Heart right ventricle (tissue), 16 donors: Measurements from ENCODE around the gene MR1. TPM values are rescaled to one million over a fixed set of nuclear protein-coding genes. Genes with fewer than 3 reads are reported as not detected.

Source experiments
- ATAC-seq, 8 donors: fragments of 200-7000 bp; cut with Tn5 transposase; one replicate each; pipeline ENCODE4 v1.9.1; 2020; ENCODE audit warnings: mild to moderate bottlenecking in 8 of 8, moderate library complexity in 8 of 8, moderate number of reproducible peaks in 1 of 8
- DNase-seq, 2 donors: peaks; one replicate each; pipeline ENCODE4 v3.0.0-alpha.2; 2020
- H3K27ac ChIP-seq, 10 donors: fragments of 200-600 bp; sonication (generic) in 2 of 10; one replicate each; pipeline versions ENCODE4 v1.5.0 to v1.8.0; 2020 to 2022; ENCODE audit warnings: mild to moderate bottlenecking in 3 of 10
- H3K27me3 ChIP-seq, 7 donors: fragments of 200-600 bp; one replicate each; pipeline ENCODE4 v1.8.0; 2021 to 2022; ENCODE audit warnings: mild to moderate bottlenecking in 2 of 7
- H3K36me3 ChIP-seq, 9 donors: fragments of 200-600 bp; sonication (generic) in 1 of 9; one replicate each; pipeline versions ENCODE4 v1.5.0 to v1.8.0; 2020 to 2022; ENCODE audit warnings: mild to moderate bottlenecking in 2 of 9
- H3K4me1 ChIP-seq, 9 donors: fragments of 200-600 bp; sonication (generic) in 1 of 9; one replicate each; pipeline versions ENCODE4 v1.5.0 to v1.8.0; 2020 to 2022; ENCODE audit warnings: mild to moderate bottlenecking in 4 of 9
- H3K4me3 ChIP-seq, 10 donors: fragments of 200-600 bp; sonication (generic) in 2 of 10; one replicate each; pipeline versions ENCODE4 v1.5.0 to v1.8.0; 2020 to 2022; ENCODE audit warnings: mild to moderate bottlenecking in 7 of 10, moderate library complexity in 2 of 10
- H3K9me3 ChIP-seq, 11 donors: fragments of 200-600 bp in 10 of 11; sonication (generic) in 2 of 11; one replicate each; pipeline versions ENCODE4 v1.5.0 to v1.8.0; 2013 to 2022; ENCODE audit warnings: mild to moderate bottlenecking in 2 of 11, control low read depth in 1 of 11, moderate library complexity in 1 of 11
- WGBS, 2 donors: extraction: QIAGEN DNeasy Blood & Tissue Kit; methylation state at CpG; one replicate each; pipeline ENCODE4 v1.1.7; 2013; ENCODE audit warnings: inconsistent platforms in 1 of 2; 5-methylcytosine and 5-hydroxymethylcytosine counted together
- intact Hi-C, 10 donors: fragments of 100-400 bp; cut with DNase I; formaldehyde crosslinking; loops; one replicate each; pipeline versions ENCODE4 v1.11.1 to v1.14.2; 2022
- polyA plus RNA-seq, 2 donors: library from polyadenylated mRNA; stranded (reverse); fragments of 200-250 nt; gene quantifications; one replicate each; pipeline ENCODE4 v1.2.3, GENCODE V29; 2013
- total RNA-seq, 10 donors: library from RNA; stranded (reverse); fragmentation: NEBNext Ultra II Directional in 3 of 10; extraction: Animal tissue kit (Norgen Biotek cat#: 25700) in 3 of 10; gene quantifications; one replicate each; pipeline versions ENCODE4 v1.2.1 to v1.2.4, GENCODE V29; 2021 to 2023
- TF ChIP-seq, protein P1 (sequence below), 9 donors: fragments of 200-600 bp; sonication (generic) in 2 of 9; IDR thresholded peaks; one replicate each; pipeline versions ENCODE4 v1.5.0 to v1.8.0; 2021 to 2022; ENCODE audit warnings: antibody characterized with exemption in 9 of 9, mild to moderate bottlenecking in 5 of 9, moderate library complexity in 1 of 9
- donor health status: Arrhythmogenic right ventricular cardiomyopathy.
- donor health status: ischemic (EF 13 %, LVEDD 7.1; RV severe dilation, severe dysfunction).
- donor health status: healthy with polysubstance abuse.
- donor health status: DM: no; HTN: yes; CAD: no.
- donor health status: DM: no; HTN: no; CAD: no.
- donor health status: ischemic (EF 25% LVEDD 6.9; RV normal size, moderate dysfunction).
- donor health status: ischemic (EF 25% LVEDD 5.7; RV mildly dilated, moderate dysfunction).
- donor health status: healthy.
- donor health status: DM: yes; HTN: yes; CAD: no.
- donor health status: Ischemic cardiomyopathy.
- donor health status: ischemic (EF 35%, LVEDD 5.7; RV mildly dilated, moderate dysfunction).
- donor health status: nonischemic (EF 11% LVEDD 7.7; RV severe dilation, severe dysfunction).
- donor health status: DM: yes; HTN: yes; CAD: no.
- donor health status: PGD.
- donor health status: ischemic (EF 29% LVEDD 5.4; RV normal size, mild dysfunction).
- donor health status: nonischemic (EF 23%, LVEDD 6.1; RV moderate dilation, normal function).

MR1 gene
- total and polyA plus RNA-seq, 12 donors: 0.88 to 8.2 (median 2.7) TPM

DNA sequence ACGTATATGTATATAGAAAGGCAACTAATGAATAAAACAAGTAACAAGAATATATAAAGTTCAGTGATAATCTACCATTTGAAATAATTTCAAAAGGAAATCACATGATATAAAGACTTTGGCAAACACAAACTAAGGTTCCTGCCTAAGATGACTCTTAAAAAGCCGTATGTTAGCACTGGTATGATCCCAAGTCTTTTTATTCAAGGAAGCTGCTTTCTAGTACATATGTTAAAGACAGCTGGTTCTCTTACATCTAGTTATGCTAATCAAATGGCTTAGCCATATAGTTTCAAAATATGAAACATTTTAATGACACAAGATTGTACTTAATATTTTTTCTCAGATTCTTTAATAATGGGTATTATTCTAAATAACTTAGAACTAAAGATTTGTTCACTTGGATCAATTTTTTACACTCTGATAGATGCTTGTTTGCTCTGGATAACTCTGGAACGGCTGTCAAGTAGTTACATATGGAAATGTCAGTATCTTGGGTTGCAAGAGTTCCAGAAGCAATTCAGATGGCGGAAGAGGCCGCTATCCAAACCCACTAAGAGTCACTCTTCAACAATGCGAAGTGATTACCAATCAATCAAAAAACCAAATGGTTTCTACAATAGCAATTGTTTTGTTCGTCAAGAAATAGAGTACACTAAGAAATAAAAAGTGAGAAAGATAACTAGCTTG is 32.5 kb upstream of the MR1 start:
- no peak for DNase-seq
- H3K4me3 ChIP-seq: no peak overlapping the region
- peaks cover 0 to 85% (median 26%) of the 10 kb centered on the region in 9 donors for H3K36me3 ChIP-seq
- no peak for ATAC-seq
- TF ChIP-seq, protein P1, sequence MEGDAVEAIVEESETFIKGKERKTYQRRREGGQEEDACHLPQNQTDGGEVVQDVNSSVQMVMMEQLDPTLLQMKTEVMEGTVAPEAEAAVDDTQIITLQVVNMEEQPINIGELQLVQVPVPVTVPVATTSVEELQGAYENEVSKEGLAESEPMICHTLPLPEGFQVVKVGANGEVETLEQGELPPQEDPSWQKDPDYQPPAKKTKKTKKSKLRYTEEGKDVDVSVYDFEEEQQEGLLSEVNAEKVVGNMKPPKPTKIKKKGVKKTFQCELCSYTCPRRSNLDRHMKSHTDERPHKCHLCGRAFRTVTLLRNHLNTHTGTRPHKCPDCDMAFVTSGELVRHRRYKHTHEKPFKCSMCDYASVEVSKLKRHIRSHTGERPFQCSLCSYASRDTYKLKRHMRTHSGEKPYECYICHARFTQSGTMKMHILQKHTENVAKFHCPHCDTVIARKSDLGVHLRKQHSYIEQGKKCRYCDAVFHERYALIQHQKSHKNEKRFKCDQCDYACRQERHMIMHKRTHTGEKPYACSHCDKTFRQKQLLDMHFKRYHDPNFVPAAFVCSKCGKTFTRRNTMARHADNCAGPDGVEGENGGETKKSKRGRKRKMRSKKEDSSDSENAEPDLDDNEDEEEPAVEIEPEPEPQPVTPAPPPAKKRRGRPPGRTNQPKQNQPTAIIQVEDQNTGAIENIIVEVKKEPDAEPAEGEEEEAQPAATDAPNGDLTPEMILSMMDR (IDR thresholded peaks at IDR 0.05): no peak
- intact Hi-C loops: no loop called here
- no peaks in the 10 kb centered on the region for H3K9me3 ChIP-seq
- 91 to 95% methylated on average over 7 of the region's 7 CpGs for WGBS, 2 donors
- H3K27me3 ChIP-seq: no peaks in the 10 kb centered on the region
- no peak overlapping the region for H3K27ac ChIP-seq
- H3K4me1 ChIP-seq: no peaks in the 10 kb centered on the region

DNA sequence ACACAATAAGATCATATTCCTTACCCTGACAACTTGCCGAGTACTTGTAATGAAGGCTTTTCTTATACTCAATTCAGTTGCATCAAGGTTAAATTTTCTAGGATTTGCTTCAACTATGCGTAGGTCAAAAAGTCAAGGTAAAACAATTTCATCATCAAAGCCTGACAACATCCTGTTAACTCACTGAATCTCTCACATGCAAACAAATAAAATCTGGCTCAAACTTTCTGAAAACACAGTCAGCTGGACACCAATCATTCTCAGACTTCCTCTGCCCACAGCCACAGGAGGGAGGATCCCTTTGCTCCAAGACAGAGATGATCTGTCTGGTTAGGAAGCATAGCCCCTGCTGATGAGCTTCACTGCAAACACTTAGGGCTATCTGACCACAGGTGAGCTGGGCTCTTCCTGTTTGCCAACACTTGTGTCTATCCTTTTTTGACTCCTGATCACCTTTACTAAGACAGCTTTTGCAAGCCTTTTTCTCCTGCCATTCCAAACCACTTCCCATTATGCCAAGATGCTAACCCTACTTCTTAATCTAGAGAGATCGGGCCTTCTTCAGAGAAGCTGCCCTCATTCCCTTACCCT is 31.1 kb upstream of the MR1 start:
- Histone ChIP-seq H3K27ac (no peak overlapping the region), H3K36me3 (peaks cover 0 to 78% (median 26%) of the 10 kb centered on the region in 9 donors), H3K4me1 (no peaks in the 10 kb centered on the region), H3K4me3 (no peak overlapping the region), H3K9me3 (no peaks in the 10 kb centered on the region), H3K27me3 (no peaks in the 10 kb centered on the region)
- TF ChIP-seq, protein P1 (IDR thresholded peaks at IDR 0.05): no peak
- no peak for ATAC-seq
- DNase-seq: no peak
- 97% methylated on average over 3 of the region's 3 CpGs for WGBS, 2 donors
- intact Hi-C loops: no loop called here

DNA sequence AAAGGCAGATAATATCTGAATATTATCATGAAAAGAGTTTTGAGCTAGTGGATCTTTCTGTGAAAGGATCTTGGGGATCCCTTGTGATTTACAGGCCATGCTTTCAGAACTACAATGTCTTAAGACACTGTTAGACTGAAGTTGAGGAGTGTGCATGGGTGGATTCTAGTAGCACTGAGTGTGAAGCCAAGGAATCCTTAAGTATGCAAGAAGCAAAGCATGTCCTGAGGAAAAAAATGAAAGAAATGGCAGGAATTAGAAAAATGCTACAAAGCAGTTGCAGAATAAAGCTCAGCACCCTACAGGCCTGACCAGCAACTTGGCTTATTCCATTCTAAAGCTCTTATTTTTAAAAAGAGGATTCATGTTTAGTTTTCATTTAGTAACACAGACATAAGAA is 23.0 kb upstream of the MR1 start:
- H3K27ac ChIP-seq: no peak overlapping the region
- H3K27me3 ChIP-seq: no peaks in the 10 kb centered on the region
- intact Hi-C loops: loop anchor here in 1 of 10 donors (5.0 kb wide), 1 partner anchor 43 kb away; no protein-coding TSS in a partner anchor
- TF ChIP-seq, protein P1 (IDR thresholded peaks at IDR 0.05): no peak
- H3K36me3 ChIP-seq: no peaks in the 10 kb centered on the region
- DNase-seq (no peak), ATAC-seq (no peak)
- peaks cover 0 to 46% (median 9%) of the 10 kb centered on the region in 9 donors for H3K4me1 ChIP-seq
- no peaks in the 10 kb centered on the region for H3K9me3 ChIP-seq
- H3K4me3 ChIP-seq: no peak overlapping the region

DNA sequence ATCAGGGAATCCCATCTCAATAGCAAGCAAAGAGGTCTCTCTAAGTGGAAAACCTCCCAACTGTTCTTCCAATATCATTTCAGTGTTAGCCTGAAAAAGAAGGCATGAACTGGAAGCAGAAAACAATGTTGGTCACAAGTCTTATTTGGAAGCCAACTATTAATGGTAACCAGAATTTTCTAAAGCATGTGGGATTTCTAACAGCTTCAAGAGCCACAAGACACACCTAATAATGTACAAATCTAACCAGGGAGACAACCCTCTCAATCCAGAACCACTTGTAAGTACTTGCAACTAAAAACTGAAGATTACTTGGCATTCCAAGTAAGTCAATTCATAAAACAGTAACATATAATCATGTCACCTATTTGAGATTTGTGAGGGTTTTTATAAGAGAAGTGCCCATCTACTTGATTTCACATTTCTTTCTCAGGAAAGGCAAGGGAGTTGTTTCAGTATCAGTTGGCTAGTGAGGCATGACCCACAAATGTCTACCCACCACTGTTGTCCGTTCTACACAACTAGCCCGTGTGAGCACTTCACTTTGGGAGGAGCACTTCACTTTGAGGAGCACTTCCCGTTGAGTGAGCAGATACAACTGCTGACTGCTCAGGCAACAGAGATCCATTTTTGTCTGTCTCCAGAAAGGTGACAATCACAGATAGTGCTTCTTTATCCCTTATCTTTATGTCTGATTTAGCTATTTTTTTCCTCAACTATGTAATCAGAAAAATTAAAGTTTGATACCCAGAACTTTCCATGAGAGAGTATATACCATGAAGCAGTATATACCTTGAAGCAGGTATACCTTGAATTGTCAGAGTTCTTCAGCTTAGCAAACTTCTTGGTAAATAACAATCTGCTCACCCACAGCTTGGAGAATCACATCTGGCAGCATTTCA is 22.2 kb upstream of the MR1 start:
- H3K36me3 ChIP-seq: no peaks in the 10 kb centered on the region
- 60 to 72% methylated on average over 3 of the region's 3 CpGs for WGBS, 2 donors
- H3K27me3 ChIP-seq: no peaks in the 10 kb centered on the region
- intact Hi-C loops: loop anchor here in 1 of 10 donors (5.0 kb wide), 1 partner anchor 44 kb away; no protein-coding TSS in a partner anchor
- no peak overlapping the region for H3K4me3 ChIP-seq
- H3K9me3 ChIP-seq: no peaks in the 10 kb centered on the region
- ATAC-seq (no peak), DNase-seq (no peak)
- TF ChIP-seq, protein P1 (IDR thresholded peaks at IDR 0.05): no peak
- H3K4me1 ChIP-seq: peaks cover 0 to 54% (median 9%) of the 10 kb centered on the region in 9 donors
- H3K27ac ChIP-seq: no peak overlapping the region
